GM12875 (cell line): Measurements from ENCODE around the gene LRTM2.

ENCODE experiments used
- H3K4me3 ChIP-seq: one replicate; pipeline ENCODE4 v1.5.1; 2011; ENCODE audit warnings: low read depth, low read length, control low read depth
- TF ChIP-seq, protein P1 (sequence below): IDR thresholded peaks from 2 replicates; pipeline ENCODE4 v1.5.1; 2011; ENCODE audit warnings: low read depth, mild to moderate bottlenecking, control low read depth, inconsistent platforms, low read length, moderate library complexity, borderline replicate concordance; ENCODE audit not compliant: insufficient read depth

Gene LRTM2

GRCh38 chr12:1781772-1782171 is 38.6 kb upstream of the LRTM2 start:
- no peak overlapping the region for H3K4me3 ChIP-seq
- TF ChIP-seq, protein P1, sequence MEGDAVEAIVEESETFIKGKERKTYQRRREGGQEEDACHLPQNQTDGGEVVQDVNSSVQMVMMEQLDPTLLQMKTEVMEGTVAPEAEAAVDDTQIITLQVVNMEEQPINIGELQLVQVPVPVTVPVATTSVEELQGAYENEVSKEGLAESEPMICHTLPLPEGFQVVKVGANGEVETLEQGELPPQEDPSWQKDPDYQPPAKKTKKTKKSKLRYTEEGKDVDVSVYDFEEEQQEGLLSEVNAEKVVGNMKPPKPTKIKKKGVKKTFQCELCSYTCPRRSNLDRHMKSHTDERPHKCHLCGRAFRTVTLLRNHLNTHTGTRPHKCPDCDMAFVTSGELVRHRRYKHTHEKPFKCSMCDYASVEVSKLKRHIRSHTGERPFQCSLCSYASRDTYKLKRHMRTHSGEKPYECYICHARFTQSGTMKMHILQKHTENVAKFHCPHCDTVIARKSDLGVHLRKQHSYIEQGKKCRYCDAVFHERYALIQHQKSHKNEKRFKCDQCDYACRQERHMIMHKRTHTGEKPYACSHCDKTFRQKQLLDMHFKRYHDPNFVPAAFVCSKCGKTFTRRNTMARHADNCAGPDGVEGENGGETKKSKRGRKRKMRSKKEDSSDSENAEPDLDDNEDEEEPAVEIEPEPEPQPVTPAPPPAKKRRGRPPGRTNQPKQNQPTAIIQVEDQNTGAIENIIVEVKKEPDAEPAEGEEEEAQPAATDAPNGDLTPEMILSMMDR, result no peak

DNA sequence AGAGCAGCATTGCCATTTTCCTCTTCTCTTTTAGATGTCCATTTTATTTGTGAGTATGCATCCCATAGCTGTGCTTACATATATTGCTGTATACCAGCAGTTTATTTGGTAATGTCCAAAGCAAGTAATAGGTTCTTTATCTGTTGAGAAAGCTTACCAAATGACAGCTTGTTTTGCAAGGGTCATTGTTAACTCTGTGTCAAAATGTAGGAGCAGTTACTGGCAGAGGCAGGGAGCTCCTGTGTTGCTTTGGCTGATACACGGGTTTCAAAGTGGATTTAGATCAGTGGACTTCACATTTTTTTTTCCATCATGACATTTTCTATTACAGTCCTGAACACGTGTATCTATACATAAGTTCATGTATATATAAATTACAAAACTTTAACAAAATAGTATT is 38.1 kb upstream of the LRTM2 start:
- TF ChIP-seq, protein P1, result no peak
- H3K4me3 ChIP-seq, result no peak overlapping the region

DNA sequence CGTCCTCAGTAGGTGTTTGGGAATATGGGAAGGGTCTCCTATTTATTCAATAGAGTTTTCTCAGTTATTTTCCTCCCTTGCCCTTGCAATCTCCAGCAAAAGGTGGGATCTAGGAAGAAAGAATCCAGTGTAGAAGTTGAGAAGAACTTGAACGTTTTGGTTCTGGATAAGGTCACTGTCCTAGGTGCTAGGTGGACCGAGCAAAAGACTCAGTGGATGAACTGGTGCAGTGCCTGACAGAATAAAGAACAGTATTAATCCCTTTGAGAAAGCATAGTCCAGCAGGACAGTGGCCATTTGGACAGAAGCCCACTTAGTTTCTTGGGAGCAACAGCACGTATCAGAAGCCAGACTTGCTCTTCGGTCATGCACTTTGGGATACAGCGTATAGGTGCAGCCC is 32.7 kb upstream of the LRTM2 start:
- TF ChIP-seq, protein P1, result no peak
- no peak overlapping the region for H3K4me3 ChIP-seq

- no peak overlapping the region for H3K4me3 ChIP-seq
- TF ChIP-seq, protein P1, result no peak
These were observed 29.9 kb upstream of the LRTM2 start for GRCh38 chr12:1790444-1790843.

- TF ChIP-seq, protein P1, result peak; percentile 59; the same call in 1 of the 2 replicates
- no peak overlapping the region for H3K4me3 ChIP-seq
These were observed 29.1 kb upstream of the LRTM2 start for GRCh38 chr12:1791104-1791841.

GRCh38 chr12:1792406-1792805 is 28.0 kb upstream of the LRTM2 start:
- H3K4me3 ChIP-seq, result no peak overlapping the region
- TF ChIP-seq, protein P1, result no peak
